CD4-positive, alpha-beta T cell treated with Interleukin-4 for 1 hour (primary cell): ENCODE measurements around the gene TMEM178B.

ENCODE experiments used
- DNase-seq, 2 donors: peaks; one replicate each; pipeline ENCODE4 v3.0.0-alpha.2; 2020 to 2022

The TMEM178B gene

DNA sequence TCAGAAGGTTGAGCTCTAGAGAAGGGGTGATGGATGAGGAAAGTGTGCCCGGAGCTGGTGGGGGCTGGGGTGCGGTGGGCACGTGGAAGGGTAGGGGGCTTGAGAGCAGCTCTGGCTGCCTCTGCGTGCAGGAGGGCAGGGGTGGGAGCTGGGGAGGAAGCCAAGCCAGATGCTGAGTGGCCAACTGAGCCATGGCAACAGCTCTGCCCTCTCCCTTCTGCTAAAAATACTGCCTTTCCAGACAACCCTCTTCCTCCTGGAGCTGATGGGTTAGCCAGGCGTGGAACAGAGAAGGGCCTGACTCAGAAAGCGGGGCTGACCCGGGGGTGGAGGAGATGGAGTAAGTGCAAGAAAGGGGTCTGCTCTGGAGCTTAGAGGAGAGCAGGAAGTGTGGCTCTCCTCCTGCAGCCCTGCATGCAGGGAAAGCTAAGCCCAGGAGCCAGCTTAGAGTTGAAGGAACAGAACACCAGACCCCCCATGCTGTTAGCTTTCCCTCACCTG is 362.8 kb downstream of the TMEM178B start:
- no peak for DNase-seq

DNA sequence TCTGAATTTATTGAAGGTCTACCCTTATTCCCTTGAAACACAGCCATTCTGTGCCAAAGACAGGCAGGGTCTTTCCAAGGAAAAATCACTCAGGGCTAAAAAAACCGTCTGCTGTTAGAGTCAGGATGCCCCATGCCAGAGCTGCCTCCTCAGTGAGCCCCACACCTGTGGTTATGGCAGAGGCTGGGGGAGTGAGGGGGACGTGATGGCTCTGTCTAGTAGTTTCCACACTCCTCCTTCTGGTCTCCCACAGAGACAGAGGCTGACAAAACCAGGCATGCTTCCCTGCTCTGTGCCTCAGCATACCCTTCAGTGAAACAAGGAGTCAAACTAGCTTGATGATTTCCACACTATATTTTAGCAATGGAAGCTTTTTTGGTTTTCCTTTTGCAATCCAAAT is 365.3 kb downstream of the TMEM178B start:
- DNase-seq: no peak

DNA sequence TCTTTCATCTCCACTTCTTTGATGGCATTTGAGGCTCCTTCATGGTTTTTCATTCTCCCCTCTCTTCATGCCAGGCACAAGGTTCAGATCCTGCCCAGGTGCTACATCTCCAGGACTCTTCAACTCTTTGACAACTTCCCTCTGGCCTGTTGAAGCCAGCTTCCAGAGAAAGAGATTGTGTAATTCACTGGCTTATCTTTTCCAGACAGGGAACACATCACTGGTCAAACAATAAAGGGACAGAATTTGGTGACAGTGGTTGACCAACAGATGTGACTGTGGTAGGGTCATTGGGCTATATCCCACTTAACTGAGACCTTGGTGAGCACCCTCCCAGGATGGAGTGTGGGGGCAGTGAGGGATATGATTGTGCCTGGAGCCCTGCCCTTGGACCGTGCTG is 365.9 kb downstream of the TMEM178B start:
- no peak for DNase-seq

DNA sequence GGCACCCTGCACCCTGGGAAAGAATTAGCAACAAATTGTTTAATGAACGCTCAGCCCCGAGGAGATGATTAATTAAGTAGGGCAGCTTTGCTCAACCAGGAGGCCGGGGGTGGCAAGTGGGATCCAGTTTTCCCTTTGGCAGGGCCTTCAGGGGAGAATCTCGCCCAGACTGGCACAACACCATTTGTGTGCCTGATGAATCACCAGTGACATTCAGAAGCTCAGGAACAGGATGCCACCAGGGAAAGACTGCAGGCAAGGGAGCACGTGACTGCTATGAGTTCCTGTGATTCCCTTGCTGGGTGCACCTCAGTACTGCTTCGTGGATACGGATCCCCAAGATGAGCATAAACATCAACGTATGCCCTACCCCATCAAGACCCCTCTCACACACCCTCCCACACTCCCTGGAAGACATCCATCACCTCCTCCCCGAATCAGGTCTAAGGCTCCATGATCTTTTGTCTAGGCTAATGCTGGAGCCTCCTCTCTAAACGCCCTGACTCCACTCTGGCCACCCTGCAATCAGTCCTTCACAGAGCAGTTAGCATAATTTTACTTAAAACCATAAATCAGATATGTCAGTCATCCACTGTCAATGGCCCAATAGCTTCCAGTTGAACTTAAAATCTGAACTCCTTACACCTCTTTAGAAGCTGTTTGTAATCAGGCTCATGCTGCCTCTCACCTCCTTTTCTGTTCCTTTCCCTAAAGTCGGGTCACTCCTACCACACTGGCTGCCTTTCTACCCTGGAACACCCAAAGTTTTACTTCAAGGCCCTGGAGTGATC is 368.2 kb downstream of the TMEM178B start:
- DNase-seq: no peak

- DNase-seq: no peak
Measured at GRCh38 chr7:141442781-141443180, 368.9 kb downstream of the TMEM178B start.

- no peak for DNase-seq
Measured at GRCh38 chr7:141444961-141445360, 371.1 kb downstream of the TMEM178B start.

- no peak for DNase-seq
Measured at GRCh38 chr7:141451232-141451631, 377.4 kb downstream of the TMEM178B start.

DNA sequence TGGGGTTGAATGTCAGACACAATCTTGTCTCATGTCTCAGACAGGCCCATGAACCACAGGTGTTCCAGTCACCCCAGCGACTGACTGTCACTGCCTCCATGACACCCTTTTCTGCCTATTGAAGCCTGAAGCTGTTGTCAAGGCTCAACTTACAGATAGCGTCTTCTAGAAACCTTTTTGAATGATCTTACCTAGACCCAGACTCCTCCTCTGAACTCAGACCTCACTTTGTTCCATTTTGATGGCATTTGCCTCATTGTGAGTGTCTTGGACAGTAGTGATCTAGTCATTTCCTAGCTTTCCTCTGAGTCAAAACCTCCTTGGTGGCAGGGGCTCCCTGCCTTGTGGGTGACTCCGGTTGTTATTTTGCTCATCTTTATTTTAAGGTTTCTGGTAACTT is 379.0 kb downstream of the TMEM178B start:
- DNase-seq: no peak

- DNase-seq: no peak
Measured at GRCh38 chr7:141454338-141454737, 380.5 kb downstream of the TMEM178B start.

DNA sequence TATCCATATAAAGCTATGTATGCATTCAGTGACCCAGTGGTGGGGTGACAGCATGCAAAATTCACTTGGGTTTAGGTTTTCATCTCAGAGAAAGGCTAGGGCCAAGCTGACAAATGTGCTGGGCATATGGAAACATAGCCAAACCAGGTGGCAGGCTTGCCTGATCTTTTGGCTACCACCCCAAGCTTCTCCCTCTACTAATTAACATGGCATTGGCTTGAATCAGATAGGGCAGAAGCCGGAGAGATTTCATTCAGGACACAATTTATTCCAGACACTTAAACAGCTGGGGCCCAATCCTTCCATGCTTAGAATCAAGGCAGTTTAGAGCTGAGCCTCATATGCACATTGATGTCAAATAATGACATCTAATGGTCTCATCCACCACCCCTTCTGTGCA is 381.9 kb downstream of the TMEM178B start:
- DNase-seq: no peak

DNA sequence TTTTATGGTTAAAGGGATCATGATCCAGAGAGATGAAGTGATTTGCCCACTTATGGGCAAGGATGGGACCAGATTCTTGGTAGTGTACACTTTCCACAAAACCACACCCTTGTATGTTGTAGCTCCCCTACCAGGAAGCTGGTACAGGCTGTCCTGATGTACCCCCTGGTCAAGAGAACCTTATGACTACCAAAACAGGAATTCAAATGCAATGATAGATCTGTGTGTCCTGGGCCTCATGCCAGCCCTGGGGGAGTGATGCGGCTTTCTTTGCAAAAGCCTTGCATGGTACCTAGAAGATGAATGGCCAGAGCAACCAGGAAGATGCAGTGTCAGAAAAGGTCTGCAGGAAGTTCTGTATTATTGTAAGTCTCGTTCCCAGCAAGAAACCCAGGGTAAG is 382.4 kb downstream of the TMEM178B start:
- no peak for DNase-seq

GRCh38 chr7:141456711-141457110 is 382.8 kb downstream of the TMEM178B start:
- DNase-seq: no peak

DNA sequence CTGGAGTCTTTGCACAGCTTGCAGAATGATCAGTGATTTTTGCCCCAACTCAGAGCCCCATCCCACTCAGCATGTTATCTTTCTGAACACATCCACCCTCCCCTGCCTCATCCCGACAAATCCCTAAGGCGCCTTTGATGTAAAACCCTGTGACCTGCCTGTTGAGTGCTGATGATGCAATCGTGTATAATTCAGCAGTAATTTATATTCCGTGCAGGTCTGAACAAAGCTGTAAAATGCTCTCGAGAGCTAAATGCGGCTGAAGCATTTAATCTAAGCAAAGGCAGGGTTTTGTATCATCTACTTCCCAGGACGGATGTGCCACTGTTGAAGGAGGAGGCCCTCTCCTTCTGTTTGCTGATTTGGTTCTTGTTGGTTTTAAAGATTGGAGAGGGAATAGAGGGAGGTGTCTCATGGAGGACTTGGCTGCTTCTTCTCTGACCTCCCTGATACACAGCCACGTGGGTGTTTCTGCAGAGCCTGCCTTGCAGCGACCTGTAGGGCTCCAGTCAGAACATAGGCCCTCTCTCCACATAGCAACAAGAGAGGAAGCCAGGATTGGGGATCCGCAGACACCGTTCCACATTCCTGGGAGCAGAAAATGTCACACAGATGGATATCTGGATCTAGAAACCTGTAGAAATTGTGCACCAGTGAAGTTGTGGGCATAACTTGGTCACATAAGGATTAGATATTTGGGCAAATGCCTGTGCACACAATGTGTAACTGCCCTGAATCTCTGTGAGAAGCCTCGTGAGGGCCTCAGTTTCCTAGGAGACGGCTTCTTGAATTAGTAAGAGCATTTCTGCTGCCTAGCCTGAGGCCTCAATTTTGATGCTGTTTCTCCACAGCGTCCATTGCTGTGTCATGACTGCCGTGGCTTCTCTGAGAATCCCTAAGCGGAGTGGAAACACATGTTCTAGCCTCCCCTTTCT is 387.2 kb downstream of the TMEM178B start:
- no peak for DNase-seq

DNA sequence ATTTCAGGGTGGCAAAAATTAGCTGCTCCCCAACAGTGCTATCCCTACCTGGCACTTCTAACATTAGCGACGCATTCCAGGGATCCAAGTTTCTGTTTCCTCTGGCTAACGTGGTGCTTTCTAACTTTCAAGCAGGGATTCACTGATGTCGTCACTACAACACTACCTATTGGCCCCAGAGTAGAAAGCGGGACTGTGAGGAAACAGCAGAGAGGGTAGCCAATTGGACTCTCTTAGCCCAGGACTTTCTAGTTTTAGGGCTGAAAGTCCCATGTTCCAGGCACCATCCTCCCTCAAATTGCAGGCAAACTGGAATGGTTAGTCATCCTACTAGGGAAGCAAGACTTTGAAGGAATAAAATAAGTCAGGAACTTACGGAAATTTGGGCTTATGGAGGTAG is 388.1 kb downstream of the TMEM178B start:
- DNase-seq: no peak

GRCh38 chr7:141462958-141463357 is 389.1 kb downstream of the TMEM178B start:
- no peak for DNase-seq

- DNase-seq: no peak
Measured at GRCh38 chr7:141463986-141464385, 390.1 kb downstream of the TMEM178B start.

GRCh38 chr7:141464551-141464950 is 390.7 kb downstream of the TMEM178B start:
- DNase-seq: no peak

- DNase-seq: no peak
Measured at GRCh38 chr7:141466151-141466904, 392.5 kb downstream of the TMEM178B start.

GRCh38 chr7:141468341-141468740 is 394.5 kb downstream of the TMEM178B start:
- DNase-seq: no peak

DNA sequence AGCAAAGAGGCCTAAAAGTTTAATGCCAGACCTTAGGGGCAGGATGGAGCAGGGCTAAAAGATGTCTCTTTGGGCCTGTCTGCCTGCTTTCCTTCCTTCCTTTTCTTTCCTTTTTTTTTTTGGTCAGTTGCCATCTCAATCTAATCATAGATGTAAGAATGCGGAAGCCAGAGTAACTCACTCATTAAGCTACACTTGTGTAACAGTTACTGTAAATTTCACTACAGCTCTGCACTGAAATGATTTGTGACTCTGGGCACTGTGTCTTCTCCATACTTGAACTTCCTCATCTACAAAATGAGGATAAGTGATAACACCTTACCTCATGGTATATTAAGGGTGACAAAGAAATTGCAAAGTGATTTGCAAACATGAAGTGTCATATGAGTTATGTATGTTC is 401.8 kb downstream of the TMEM178B start:
- DNase-seq: no peak

- no peak for DNase-seq
Measured at GRCh38 chr7:141477865-141478264, 404.0 kb downstream of the TMEM178B start.

- no peak for DNase-seq
Measured at GRCh38 chr7:141478845-141479244, 405.0 kb downstream of the TMEM178B start.

GRCh38 chr7:141480953-141481352 is 407.1 kb downstream of the TMEM178B start:
- no peak for DNase-seq
